ENCODE data around the gene MESP2.

The MESP2 gene

DNA sequence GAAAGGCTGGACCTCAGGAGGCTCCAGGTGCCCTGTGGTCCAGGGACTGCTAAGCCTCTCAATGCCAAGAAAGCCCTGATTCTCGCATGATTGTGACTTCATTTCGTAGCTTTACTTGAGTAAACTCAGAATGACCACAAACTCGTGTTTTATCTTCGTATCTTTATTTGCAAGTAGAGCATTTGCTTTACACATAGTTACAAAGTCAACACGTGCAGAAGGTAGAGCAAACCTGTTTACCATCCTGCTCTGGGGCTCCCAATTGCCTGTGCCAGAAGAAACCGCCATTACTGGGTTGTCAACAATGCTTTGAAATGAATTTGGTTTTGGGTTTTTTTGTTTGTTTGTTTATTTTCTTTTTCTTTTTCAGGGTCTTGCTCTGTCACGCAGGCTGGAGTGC, 19.2 kb upstream of the MESP2 start:
- no peak for DNase-seq

DNA sequence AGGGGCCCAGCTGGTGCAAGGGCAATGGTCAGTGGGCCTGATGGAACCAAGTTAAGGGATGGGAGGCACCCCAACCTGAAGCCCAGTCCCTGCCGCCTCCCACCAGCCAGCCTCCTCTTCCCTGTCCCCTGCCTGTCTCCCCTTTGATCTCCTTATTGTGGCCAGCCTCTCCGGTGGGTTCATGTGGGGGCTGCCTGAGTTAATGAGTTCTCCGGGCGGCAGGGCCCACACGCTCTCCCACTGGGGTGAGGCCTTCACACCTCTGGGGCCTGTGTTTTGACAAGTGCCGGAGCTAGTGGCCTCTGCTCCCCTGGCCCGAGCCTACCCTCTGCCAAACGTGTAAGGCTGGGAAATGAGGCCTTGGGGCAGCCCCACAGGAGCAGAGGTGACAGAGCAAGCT, 17.8 kb upstream of the MESP2 start:
- DNase-seq: no peak

DNA sequence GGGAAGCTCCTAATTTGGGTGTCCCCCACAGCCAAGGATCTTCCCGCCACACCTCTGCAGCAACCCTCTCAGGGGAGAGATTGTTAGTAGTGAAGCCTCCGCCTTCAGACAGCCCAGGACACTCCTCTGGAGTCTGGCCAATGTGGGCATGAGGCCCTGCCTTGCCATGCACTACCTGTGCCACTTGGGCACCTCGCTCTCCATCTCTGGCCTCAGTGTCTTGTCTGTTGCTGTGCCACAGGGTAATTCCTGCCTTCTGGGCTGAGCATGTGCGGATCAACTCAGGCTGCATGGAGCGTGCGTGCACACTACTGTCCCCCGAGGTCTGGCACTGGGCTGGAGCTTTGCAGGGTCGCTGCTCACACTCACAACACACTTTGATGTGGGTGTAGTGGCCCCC, 17.2 kb upstream of the MESP2 start:
- DNase-seq: no peak

DNA sequence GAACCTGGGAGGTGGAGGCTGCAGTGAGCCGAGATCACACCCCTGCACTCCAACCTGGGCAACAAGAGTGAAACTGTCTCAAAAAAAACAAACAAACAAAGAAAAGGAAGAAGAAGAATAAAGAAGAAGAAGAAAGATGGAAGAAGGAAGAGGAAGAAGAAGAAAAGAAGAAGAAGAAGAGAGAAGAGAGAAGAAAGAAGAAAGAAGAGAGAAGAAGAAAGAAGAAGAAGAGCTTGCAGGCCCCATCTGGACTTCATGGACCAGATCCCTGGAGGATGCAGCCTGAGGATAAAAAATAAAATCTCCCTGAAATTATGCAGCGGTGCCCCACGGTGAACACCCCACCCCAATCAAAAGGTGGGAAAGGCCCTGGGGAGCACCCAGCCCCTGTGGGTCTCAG, 16.3 kb upstream of the MESP2 start:
- DNase-seq: no peak

DNA sequence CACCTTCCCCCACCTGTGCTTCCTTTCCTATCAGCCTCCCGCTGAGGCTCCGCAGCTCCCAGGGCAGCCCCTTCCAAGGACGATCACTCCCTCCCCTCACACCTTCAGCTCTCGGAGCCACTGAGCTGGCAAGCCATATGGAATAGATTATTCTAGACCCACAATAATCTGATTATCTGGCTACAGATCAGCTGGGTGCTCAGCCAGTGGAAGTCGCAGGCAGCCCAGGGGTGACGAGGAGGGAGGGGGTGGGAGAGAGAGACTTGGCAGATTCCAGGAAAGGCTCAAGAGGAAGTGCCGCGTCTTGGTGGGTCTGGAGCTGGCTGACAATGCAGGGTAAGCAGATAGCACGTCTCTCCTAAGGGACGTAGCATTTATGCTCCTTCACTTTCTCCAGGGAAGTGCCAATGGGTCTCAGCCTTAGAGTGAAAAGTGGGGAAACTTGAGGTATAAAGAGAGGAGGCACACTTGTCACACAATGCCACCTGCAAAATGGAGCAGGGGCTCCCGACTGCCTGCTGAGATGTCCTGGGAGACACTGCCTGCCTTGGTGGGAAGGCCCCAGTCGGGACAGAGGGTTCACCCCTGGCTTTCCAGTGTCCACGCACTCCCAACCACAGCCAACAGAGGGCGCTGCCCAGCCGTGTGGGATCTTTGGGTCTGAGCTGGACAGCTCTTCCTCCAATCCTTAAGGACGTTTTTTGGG, 15.7 kb upstream of the MESP2 start:
- DNase-seq: peak; percentile 56 to 70

DNA sequence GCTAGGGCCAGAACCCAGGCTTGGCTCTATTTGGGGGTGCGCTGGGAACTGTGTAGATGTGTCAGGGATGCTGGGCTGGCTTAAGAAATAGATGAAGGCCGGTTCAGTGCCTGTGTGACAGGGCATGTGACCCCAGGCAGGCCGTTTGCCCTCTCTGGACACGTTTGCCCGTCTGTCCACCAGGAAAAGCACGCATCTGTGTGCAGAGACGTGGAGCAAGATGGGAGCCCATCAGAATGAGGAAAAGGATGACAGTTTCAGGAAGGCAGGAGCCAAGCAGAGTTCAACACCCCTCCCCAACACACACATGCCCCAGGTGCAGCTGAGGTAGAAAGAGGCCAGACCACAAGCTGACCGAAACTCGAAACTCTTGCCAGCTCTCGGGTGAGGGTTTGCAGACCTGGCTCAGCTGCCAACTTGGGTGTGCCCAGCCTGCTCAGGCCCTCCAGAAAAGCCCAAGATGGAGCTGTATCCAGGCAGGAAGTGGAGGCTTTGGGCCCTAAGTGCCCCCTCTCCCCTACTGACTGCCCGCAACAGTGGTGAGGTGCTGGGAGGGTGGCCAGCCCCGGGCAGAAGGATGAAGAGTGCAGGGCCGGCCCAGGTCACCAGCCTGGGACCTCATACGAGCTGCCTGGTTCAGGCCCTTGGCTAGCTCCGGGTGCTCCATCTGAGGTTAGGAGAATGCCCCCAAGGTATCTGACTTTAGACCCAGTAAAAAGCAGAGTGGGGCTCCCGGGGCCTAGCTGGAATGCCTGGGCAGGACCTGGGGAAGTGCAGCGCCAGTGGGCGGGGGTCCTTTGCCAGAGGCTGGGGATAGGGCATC, 14.9 kb upstream of the MESP2 start:
- DNase-seq: no peak

DNA sequence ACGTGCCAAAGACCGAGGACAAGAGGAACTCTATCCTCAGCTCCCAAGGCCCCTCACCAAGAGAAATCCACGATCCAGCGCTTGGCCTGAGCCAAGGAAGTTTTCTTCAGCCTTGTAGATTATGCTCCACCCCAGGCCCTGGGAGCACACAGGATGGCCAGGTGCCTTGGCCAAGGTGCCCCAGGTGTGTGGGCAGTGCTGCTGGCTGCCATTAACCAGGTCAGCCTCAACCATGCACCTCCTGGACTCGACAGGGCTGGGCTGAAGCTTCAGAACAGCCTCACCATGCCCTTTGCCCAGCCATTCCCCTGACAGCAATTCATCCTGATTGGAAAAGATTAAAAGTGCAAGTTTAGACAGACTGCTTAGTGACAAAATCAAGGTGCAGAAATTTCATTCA, 14.2 kb upstream of the MESP2 start:
- DNase-seq: no peak

DNA sequence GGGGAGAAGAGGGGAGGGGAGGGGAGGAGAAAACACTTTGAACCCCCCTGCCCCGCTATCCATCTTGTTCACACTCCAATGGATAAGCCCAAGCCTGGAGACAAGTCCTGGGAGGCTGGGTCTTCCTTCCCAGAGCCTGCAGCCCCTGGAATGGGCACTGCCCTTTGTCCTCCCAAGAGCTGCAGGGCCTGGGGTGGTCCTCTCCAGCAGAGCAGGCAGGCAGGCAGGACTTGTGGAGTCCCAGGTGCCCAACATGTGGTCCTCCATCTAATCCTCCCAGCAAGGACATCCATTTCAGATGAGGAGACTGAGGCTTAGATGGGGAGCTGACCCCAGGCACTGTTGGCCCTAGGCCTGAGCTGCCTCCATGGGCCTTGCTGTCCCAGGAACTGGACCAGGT, 10.4 kb upstream of the MESP2 start:
- no peak for DNase-seq

DNA sequence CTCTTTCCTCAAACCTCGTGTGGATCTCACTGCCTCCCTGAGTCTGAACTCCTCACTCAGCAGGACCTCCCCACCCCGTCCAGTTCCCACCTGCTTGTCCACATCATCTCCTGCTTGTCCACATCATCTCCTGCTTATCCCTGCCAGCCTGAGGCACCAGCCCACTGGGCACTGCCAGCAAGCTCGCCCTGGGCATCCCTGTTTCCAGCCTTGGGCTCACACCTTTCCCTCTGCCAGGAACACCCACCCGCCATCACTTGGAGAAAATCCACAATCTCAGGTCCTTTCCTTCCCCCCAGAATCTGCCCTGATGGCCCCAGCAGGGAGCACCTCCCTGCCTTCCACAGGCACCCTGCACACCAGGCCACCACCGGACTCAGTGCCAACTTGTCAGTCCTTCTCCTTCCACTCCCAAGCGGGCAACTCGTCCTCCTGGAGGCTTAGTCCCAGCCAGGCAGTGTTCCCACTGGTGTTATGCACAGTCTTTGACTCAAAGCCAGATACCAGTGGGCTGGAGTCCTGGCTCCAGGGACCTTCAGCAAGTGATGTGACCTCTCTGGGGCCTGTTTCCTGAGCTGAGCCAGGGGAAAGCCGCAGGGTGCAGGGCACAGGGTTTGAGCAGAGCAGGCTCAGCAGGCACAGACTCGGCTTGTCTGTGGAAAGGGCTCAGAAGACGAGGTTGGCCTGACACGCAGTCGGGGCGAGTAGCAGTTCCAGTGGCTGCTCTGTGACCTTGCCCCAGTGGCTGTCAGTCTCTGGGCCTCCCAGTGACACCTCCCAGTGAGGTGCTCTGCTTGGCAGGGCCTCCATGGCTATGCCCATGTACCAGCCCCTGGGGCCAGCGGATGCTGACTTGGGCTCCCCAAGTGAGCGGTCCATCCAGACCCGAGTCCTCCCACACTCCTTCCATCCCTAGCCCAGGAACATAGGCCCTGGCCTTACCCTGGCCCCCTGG, 9.5 kb upstream of the MESP2 start:
- no peak for DNase-seq

DNA sequence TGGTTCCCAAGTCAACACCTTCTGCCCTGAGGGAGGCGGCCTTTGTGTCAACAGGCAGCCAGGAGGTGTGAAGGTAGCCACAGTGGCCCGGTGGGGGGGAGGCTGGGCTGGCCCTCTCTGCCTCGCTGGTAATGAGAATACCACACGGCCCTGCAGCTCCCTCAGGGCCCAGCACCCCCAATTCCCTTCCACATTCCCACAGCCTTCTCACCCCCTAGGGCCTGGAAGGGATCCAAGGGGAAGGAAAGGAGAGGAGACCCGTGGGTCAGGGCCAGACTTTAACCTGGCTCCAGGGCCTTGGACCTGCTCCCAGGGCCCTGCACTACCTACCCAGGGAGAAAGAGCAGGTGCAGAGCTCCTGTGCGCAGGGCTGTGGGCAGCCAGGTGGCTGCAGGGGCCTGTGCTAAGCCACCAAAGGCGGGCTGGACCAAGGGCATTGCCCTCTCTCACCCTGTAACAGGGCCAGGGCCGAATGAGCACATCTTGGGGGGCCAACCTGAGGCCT, 8.7 kb upstream of the MESP2 start:
- DNase-seq: no peak

DNA sequence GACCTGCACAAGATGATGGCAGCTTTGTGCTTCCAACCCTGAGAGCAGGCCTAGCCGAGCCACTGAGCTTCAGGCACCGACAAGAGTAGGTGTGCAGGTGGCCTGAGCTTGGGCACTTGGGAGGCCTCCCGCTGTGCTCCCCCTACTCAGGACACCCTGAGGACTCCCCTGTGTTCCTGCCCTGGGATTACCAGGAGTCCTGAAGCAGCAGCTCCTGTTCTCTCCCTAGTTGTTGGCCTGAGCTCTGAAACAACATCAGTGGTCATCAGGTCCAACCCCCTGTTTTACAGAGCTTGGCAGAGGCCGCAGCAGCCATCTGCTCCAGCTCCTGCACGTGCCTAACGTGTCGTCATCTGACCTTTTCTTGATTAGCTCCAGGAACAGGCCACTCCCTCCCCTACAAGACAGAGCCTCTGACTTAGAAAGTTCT, 8.0 kb upstream of the MESP2 start:
- no peak for DNase-seq

DNA sequence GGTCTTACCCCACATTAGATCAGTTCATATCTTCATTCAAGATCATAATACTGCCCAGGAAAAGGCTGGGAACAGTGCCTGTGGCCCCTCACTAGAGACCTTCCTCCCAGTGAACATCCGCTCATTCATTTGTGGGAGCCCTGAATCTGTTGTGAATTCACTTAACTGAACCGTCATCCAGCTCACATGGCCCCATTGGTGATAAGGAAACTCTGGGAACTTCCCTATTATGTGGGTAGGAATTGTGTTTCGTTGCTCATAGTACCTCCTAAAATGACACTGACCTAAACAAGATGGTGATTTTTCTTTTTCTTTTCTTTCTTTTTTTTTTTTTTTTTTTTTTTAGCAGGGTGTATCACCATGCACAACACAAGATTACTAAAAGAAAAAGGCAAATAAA, 6.8 kb upstream of the MESP2 start:
- no peak for DNase-seq

DNA sequence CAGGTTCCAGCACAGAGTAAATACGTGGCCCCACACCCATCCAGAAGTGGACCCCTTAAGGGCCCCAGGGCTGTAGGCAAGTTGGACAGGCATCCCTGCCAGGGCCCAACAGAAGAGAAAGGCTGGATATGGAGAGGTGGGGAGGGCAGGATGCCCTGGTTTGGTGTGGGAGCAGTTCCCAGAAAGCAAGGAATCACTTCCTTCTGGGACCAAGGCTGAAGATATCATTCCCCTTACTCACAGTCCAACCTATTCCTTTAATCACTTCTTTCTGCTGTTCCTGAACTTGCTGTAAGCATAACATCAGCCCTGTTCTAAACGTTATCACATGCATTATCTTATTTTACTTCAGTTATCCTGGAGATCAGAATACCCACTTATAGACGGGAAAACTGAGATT, 6.1 kb upstream of the MESP2 start:
- DNase-seq: no peak

DNA sequence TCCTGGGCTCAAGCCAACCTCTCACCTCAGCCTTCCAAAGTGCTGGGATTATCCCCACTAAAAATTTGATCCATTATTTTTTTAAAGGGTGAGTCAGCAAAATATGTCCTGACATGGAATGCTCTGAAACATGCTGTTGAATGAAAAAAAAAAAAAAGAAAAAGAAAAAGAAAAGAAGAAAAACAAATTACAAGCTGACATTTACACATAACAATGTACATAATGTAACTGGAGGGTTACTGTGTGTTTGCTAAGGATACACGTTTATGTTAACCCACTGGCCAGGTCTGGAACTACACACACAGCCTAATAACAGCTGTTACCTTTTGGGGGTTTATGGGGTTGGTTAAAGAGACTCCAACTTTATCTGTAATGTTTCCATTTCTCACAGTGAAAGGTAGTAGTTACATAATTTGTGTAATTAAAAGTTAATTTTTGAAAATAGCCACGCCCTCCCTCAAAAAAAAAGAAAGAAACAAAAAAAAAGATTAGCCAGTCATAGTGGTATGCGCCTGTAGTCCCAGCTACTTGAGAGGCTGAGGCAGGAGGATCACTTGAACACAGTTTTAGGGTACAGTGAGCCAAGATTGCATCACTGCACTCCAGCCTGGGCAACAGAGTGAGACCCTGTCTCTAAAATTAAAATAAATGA, 3.1 kb upstream of the MESP2 start:
- DNase-seq: peak; percentile 6 to 31

DNA sequence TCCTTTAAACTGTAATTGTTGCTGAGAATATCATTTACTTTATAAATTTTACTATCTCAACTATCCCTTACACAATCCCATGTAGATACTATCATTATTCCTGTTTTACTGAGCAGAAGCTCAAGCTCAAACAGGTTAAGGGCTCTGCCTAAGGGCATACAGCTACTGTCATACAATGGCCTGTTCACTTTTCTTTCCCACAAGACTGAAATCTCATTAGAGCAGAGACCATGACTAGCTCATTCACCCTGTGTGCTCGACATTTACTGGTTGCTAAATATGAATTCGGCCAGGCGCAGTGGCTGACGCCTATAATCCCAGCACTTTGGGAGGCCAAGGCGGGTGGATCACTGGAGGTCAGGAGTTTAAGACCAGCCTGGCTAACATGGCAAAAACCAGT, 1.6 kb upstream of the MESP2 start:
- no peak for DNase-seq

DNA sequence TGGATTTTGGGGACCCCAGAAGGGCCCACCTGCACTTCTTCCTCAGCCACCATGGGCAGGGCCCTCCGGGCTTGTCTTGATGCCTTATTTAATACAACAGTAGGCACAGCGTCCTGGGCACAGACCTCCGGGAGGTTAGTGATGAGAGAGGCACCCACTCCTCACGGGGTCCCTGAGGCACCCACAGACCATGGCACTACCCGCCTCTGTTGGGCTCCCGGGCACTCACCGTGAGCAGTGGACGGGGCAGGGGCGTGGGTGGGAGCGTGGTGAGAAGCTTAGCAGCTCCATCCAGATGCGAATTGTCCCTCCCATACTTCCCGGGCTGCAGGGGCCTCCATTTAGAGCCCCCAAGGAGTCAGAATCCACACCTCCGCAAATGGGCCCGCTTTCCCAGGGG, 317 bp upstream of the MESP2 start:
- DNase-seq: no peak

DNA sequence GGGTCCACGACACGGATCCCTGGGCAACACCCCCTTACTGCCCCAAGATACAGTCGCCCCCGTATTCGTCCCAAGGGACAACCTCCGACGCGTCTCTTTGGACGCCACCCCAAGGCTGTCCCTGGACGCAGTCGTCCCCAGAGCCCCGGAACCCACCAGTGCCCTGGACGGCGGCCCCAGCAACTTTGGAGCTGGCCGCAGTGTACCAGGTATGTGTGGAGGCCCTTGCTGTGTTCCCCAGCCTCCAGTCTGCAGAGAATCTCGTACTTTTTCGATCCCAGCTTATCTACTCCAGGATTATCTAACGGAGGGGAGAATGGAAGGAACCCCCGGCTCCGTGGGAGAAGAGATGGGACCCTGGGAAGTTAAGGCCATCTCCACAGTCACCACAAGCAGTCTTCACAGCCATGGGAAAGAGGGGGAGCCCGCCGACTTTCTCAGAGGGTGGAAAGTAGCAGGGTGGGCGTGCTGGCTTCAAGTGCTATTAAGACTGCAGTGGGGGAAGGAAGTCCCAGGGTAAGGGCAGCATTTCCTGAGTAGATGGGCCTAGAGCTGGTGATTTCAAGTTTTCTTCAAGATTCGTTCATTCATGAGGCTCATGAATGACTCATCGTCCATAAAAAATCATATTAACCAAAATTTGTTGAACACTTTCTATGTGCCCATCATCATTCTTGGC, 1.1 kb downstream of the MESP2 start:
- no peak for DNase-seq

DNA sequence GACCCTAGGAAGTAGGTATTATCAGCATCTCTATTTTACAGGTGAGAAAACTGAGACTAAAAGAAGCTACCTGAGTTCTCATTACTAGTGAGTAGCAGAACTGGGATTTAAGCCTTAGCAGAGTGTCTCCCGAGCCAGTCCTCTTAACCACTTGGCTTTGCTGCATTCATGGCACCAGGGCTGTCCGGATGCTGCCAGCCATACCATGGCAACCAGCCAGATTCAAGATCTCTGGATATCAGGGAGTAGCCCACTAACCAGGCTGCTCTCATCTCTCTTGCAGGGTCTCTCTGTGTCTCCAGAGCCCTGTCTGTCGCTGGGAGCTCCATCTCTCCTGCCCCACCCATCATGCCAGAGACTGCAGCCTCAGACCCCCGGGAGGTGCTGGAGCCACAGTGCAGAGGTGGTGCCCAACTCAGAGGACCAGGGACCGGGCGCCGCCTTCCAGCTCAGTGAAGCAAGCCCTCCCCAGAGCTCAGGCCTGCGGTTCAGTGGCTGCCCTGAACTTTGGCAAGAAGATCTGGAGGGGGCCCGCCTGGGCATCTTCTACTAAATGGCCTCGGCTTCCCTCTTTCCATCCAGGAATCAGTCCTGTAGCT, 1.7 kb downstream of the MESP2 start:
- no peak for DNase-seq

DNA sequence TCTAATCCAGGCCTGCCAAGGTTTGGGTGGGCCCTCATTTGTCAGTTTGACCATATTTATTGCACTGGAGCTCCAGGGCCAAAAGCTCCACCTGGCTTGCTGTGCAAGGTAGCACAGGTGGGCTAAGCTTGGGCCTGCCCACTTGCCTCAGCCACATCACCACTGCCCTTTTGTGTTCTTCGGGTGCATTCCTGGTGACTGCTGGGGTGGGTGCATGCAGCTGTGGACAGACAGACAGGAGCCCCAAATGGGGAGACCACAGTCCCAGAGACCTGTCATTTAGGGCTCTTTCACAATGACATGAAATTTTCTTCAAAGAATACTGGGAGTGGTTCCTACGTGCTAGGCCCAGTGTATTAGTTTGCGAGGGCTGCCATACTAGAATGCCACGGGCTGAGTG, 2.7 kb downstream of the MESP2 start:
- no peak for DNase-seq

DNA sequence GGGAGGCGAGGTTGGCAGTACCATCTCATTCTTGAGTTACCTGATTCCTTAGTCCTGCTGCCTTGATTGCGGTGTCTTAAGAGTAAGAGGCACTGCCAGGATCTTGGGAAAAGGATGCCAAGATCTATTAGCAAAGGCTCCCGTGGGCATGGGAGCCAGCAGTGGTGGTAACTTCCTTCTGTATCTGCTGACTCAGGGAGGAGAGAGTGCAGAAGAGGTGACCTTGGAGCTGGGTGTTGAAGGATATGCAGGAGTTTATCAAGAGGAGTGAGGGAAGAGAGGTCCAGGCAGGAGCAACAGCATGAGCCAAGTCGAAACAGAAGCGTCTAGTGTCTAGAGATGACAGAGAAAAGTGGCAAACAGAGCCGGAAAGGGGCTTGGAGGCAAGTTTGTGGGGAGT, 4.5 kb downstream of the MESP2 start:
- DNase-seq: no peak

DNA sequence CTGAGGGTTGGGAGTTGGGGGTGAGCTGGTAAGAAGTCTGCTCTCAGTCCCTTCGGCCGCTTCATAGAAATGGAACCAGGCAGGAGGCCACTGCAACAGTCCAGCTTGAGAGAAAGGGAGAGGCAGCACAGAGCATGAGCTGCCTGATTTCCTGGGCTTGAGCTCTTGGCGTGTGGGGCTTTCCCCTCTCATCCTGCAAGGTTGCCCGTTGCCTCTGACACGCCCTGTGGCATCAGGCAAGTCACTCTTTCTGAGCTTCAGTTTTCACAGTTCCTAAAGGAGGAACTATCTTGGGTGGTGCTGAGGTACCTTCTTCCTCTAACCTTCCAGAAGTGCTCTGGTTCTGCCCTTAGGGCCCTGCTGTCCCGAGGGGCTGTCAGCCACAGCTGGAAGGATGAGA, 4.9 kb downstream of the MESP2 start:
- DNase-seq: peak; percentile 22 to 44
